ENCODE measurements around the gene GTF2A1.
A peak's percentile ranks its signal among the peaks of the same experiment; 100 is the strongest.

Gene GTF2A1

GRCh38 chr14:81172881-81173280 is 47.9 kb downstream of the GTF2A1 start:
- no peak for DNase-seq

GRCh38 chr14:81172353-81172752 is 48.4 kb downstream of the GTF2A1 start:
- no peak for DNase-seq

GRCh38 chr14:81170829-81171195 is 49.9 kb downstream of the GTF2A1 start:
- no peak for DNase-seq

- peak; percentile 91 for DNase-seq
These were observed 50.5 kb downstream of the GTF2A1 start for GRCh38 chr14:81170104-81170828.

- DNase-seq, result peak; percentile 8
These were observed 51.1 kb downstream of the GTF2A1 start for GRCh38 chr14:81169711-81170103.

- DNase-seq, result no peak
These were observed 51.5 kb downstream of the GTF2A1 start for GRCh38 chr14:81169267-81169666.

- no peak for DNase-seq
These were observed 54.6 kb downstream of the GTF2A1 start for GRCh38 chr14:81166121-81166520.

GRCh38 chr14:81165188-81165587 is 55.6 kb downstream of the GTF2A1 start:
- no peak for DNase-seq

GRCh38 chr14:81164167-81164774 is 56.5 kb downstream of the GTF2A1 start:
- DNase-seq, result peak; percentile 67

GRCh38 chr14:81162941-81163340 is 57.8 kb downstream of the GTF2A1 start:
- DNase-seq, result no peak

- DNase-seq, result no peak
These were observed 59.0 kb downstream of the GTF2A1 start for GRCh38 chr14:81161749-81162148.

GRCh38 chr14:81161088-81161487 is 59.7 kb downstream of the GTF2A1 start:
- DNase-seq, result no peak

- no peak for DNase-seq
These were observed 63.3 kb downstream of the GTF2A1 start for GRCh38 chr14:81157431-81157830.

- no peak for DNase-seq
These were observed 67.6 kb downstream of the GTF2A1 start for GRCh38 chr14:81153187-81153586.

- DNase-seq, result no peak
These were observed 72.1 kb downstream of the GTF2A1 start for GRCh38 chr14:81148635-81149034.

- no peak for DNase-seq
These were observed 73.4 kb downstream of the GTF2A1 start for GRCh38 chr14:81147140-81147897.

- DNase-seq, result no peak
These were observed 75.7 kb downstream of the GTF2A1 start for GRCh38 chr14:81144824-81145603.

- DNase-seq, result no peak
These were observed 77.0 kb downstream of the GTF2A1 start for GRCh38 chr14:81143793-81144192.

GRCh38 chr14:81141426-81141825 is 79.3 kb downstream of the GTF2A1 start:
- no peak for DNase-seq

- DNase-seq, result no peak
These were observed 82.3 kb downstream of the GTF2A1 start for GRCh38 chr14:81138429-81138828.

- DNase-seq, result no peak
These were observed 83.4 kb downstream of the GTF2A1 start for GRCh38 chr14:81137316-81137715.

- DNase-seq, result no peak
These were observed 87.4 kb downstream of the GTF2A1 start for GRCh38 chr14:81133400-81133799.

GRCh38 chr14:81132468-81132867 is 88.3 kb downstream of the GTF2A1 start:
- DNase-seq, result no peak
